Activated gamma-delta T cell treated with Interleukin-2 at 50 U/mL for 16 hours (primary cell): ENCODE measurements around the gene TCHHL1.
A peak's percentile ranks its signal among the peaks of the same experiment; 100 is the strongest.
"Not testable (repeated sequence)": the region's sequence is repeated elsewhere in the genome, so short reads cannot be mapped to it uniquely, and the experiment has no call there.

Experiments
- DNase-seq: peaks from one replicate; pipeline ENCODE4 v3.0.0-alpha.2; 2020

TCHHL1 gene

GRCh38 chr1:152084853-152085252 lies 4.0 kb downstream of the TCHHL1 start:
- no peak for DNase-seq

GRCh38 chr1:152081026-152081425 lies 7.8 kb downstream of the TCHHL1 start:
- DNase-seq, result not testable (repeated sequence)

GRCh38 chr1:152080494-152080893 lies 8.4 kb downstream of the TCHHL1 start:
- not testable (repeated sequence) for DNase-seq

GRCh38 chr1:152078831-152079441 lies 9.9 kb downstream of the TCHHL1 start:
- DNase-seq, result no peak

GRCh38 chr1:152072311-152072710 lies 16.6 kb downstream of the TCHHL1 start:
- no peak for DNase-seq

GRCh38 chr1:152071123-152071522 lies 17.7 kb downstream of the TCHHL1 start:
- no peak for DNase-seq

GRCh38 chr1:152067929-152068328 lies 20.9 kb downstream of the TCHHL1 start:
- DNase-seq, result no peak

GRCh38 chr1:152067150-152067549 lies 21.7 kb downstream of the TCHHL1 start:
- DNase-seq, result no peak

- no peak for DNase-seq
These were observed 26.9 kb downstream of the TCHHL1 start for GRCh38 chr1:152061952-152062351.

- DNase-seq, result no peak
These were observed 35.5 kb downstream of the TCHHL1 start for GRCh38 chr1:152053375-152053774.

- peak; percentile 88 for DNase-seq
These were observed 36.3 kb downstream of the TCHHL1 start for GRCh38 chr1:152052606-152053005.

- no peak for DNase-seq
These were observed 37.8 kb downstream of the TCHHL1 start for GRCh38 chr1:152050886-152051675.

- DNase-seq, result no peak
These were observed 39.4 kb downstream of the TCHHL1 start for GRCh38 chr1:152049291-152050083.

GRCh38 chr1:152048416-152049009 lies 40.4 kb downstream of the TCHHL1 start:
- DNase-seq, result peak; percentile 70

- peak; percentile 89 for DNase-seq
These were observed 41.0 kb downstream of the TCHHL1 start for GRCh38 chr1:152047730-152048415.

GRCh38 chr1:152047413-152047729 lies 41.5 kb downstream of the TCHHL1 start:
- no peak for DNase-seq

- DNase-seq, result no peak
These were observed 44.5 kb downstream of the TCHHL1 start for GRCh38 chr1:152044386-152044785.

GRCh38 chr1:152043870-152044269 lies 45.0 kb downstream of the TCHHL1 start:
- no peak for DNase-seq

GRCh38 chr1:152042030-152042429 lies 46.8 kb downstream of the TCHHL1 start:
- DNase-seq, result no peak

- DNase-seq, result no peak
These were observed 49.0 kb downstream of the TCHHL1 start for GRCh38 chr1:152039886-152040285.

- no peak for DNase-seq
These were observed 49.4 kb downstream of the TCHHL1 start for GRCh38 chr1:152039461-152039860.

GRCh38 chr1:152038871-152039270 lies 50.0 kb downstream of the TCHHL1 start:
- DNase-seq, result no peak
